Measurements from ENCODE around the gene UNC5CL.

- TF ChIP-seq POLR2A (IDR thresholded peaks at IDR 0.05; ENCODE audit: low read depth, low read length): no peak
- no peak for TF ChIP-seq FOS (IDR thresholded peaks at IDR 0.05; ENCODE audit: low read depth, low read length)
- no peak for TF ChIP-seq CTCF (conservative IDR thresholded peaks at IDR 0.05; ENCODE audit: low read depth, low read length)
- TF ChIP-seq RFX5 (IDR thresholded peaks at IDR 0.05; ENCODE audit: low read depth, low read length): no peak
Observed at GRCh38 chr6:40986921-40987819, 51.9 kb downstream of the UNC5CL start.

Data from IMR-90 (cell line).